Measurements from ENCODE around the gene SUDS3.

SUDS3 gene

DNA sequence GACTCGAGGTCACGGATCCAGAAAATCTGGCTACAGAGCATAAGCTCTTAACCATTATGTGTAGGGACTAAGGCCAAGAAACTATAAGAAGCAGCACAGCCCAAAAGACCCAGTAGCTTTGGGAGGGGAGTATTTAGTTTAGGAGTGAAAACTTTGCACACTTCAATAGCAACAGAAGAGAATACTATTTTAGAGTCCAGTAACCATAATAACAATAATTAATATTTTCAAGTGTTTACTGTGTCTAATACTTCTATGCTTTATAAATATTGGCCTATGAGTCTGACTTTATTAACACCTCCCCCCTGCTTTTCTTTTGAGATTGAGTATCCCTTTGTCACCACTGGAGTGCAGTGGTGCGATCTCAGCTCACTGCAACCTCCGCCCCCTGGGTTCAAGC lies 82.8 kb downstream of the SUDS3 start:
- no peak for DNase-seq

DNA sequence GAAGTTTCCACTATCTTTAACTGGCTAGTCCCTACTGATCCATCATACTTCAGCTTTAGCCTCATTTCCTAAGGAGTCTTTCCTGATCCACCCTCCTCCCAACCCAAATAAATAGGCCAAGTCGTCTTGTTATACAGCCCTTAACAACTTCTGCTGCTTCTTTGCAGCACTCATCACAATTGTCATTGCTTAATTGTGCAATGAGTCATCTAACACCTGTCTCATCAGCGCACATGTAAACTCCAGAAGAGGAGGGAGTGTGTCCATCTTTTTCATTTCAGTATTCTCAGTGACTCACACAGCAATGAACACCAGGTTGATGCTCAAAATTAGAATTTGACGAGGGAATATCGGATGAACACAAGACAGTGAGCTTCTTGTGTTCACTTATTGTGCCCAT lies 87.3 kb downstream of the SUDS3 start:
- no peak for DNase-seq

DNA sequence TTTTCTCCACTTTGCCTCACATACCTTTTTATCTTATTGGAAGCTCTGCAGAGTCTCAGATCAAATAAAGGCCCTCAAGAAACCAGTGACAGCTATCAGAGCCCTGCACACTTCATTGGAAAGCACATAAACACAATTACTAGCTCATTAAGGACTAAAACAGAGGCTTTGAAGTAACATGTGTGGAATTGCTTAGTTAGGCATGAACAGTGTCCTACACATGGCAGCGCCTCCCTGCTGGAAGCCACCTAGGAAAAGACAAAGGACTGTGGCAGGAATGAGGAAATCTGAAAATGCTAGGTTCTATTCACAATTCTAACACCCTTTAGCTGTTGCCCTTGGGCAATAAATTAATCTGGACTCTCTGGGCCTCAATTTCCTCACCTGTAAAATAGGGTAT lies 89.4 kb downstream of the SUDS3 start:
- no peak for DNase-seq
